IPS DF 4.7 (cell line): ENCODE data around the gene CACNA1C.

Experiments used
- DNase-seq: peaks from one replicate; pipeline ENCODE4 v3.0.0-alpha.2; 2013; ENCODE audit warnings: low spot score; ENCODE audit errors: extremely low read depth

The CACNA1C gene

GRCh38 chr12:2052826-2053678, at the start of gene CACNA1C:
Gene CACNA1C (plus strand): TSS chr12:2052987. CDS start chr12:2053563, 576 bp downstream.
- no peak for DNase-seq

GRCh38 chr12:2003676-2004112, 49.1 kb upstream of the CACNA1C start:
- no peak for DNase-seq

- peak; percentile 99 for DNase-seq
Measured at GRCh38 chr12:2004113-2004929, 48.5 kb upstream of the CACNA1C start, which contains the start of gene DCP1B. Gene DCP1B (minus strand): TSS chr12:2004457. CDS start chr12:2004431, 26 bp downstream.

GRCh38 chr12:2008677-2009076, 44.1 kb upstream of the CACNA1C start:
- no peak for DNase-seq

GRCh38 chr12:2009623-2010022, 43.2 kb upstream of the CACNA1C start:
- DNase-seq, result no peak

- DNase-seq, result no peak
Measured at GRCh38 chr12:2011643-2012607, 40.9 kb upstream of the CACNA1C start.

- no peak for DNase-seq
Measured at GRCh38 chr12:2013086-2013485, 39.7 kb upstream of the CACNA1C start.

GRCh38 chr12:2013527-2014223, 39.1 kb upstream of the CACNA1C start:
- DNase-seq, result no peak

- DNase-seq, result no peak
Measured at GRCh38 chr12:2014231-2014630, 38.6 kb upstream of the CACNA1C start.

GRCh38 chr12:2016862-2017545, 35.8 kb upstream of the CACNA1C start:
- no peak for DNase-seq

GRCh38 chr12:2017546-2018337, 35.0 kb upstream of the CACNA1C start:
- DNase-seq, result no peak

- no peak for DNase-seq
Measured at GRCh38 chr12:2018391-2018790, 34.4 kb upstream of the CACNA1C start.

- DNase-seq, result no peak
Measured at GRCh38 chr12:2019126-2019525, 33.7 kb upstream of the CACNA1C start.

GRCh38 chr12:2020511-2020910, 32.3 kb upstream of the CACNA1C start:
- DNase-seq, result no peak

- DNase-seq, result no peak
Measured at GRCh38 chr12:2023365-2023764, 29.4 kb upstream of the CACNA1C start.

- no peak for DNase-seq
Measured at GRCh38 chr12:2027351-2027750, 25.4 kb upstream of the CACNA1C start.

GRCh38 chr12:2029851-2030250, 22.9 kb upstream of the CACNA1C start:
- DNase-seq, result no peak

- no peak for DNase-seq
Measured at GRCh38 chr12:2032506-2032905, 20.3 kb upstream of the CACNA1C start.
